Uterus (tissue), 4 donors: ENCODE results near the gene KRTAP5-8. TPM values are rescaled to one million over a fixed set of nuclear protein-coding genes. Genes with fewer than 3 reads are reported as not detected.
"Not testable (repeated sequence)": the region's sequence is repeated elsewhere in the genome, so short reads cannot be mapped to it uniquely, and the experiment has no call there.

Experiments
- DNase-seq, 2 donors: peaks; one replicate each; pipeline ENCODE4 v3.0.0-alpha.2; 2019 to 2020
- H3K27ac ChIP-seq, 2 donors: fragments of 200-600 bp; sonication (generic); 1 replicate in 1 of 2; 2 replicates in 1 of 2; pipeline ENCODE4 v1.5.1; 2016 to 2018
- H3K27me3 ChIP-seq, 2 donors: fragments of 200-600 bp; sonication (generic); one replicate each; pipeline ENCODE4 v1.5.1; 2018 to 2019; ENCODE audit warnings: control low read depth in 1 of 2
- H3K36me3 ChIP-seq, 2 donors: fragments of 200-600 bp; sonication (generic); one replicate each; pipeline ENCODE4 v1.5.1; 2019; ENCODE audit warnings: control low read depth in 1 of 2
- H3K4me1 ChIP-seq, 2 donors: fragments of 200-600 bp; sonication (generic); one replicate each; pipeline ENCODE4 v1.5.1; 2018 to 2019; ENCODE audit warnings: control low read depth in 1 of 2
- H3K4me3 ChIP-seq, 2 donors: fragments of 200-600 bp; sonication (generic); 1 replicate in 1 of 2; 2 replicates in 1 of 2; pipeline ENCODE4 v1.5.1; 2018 to 2019; ENCODE audit warnings: mild to moderate bottlenecking in 1 of 2
- H3K9me3 ChIP-seq, 2 donors: fragments of 200-600 bp; sonication (generic); one replicate each; pipeline ENCODE4 v1.5.1; 2019; ENCODE audit warnings: control low read depth in 1 of 2
- POLR2A ChIP-seq, 2 donors: fragments of 450-650 bp; IDR thresholded peaks; one replicate each; pipeline ENCODE4 v1.6.1; 2016; ENCODE audit warnings: antibody characterized with exemption in 2 of 2, mild to moderate bottlenecking in 1 of 2, moderate library complexity in 1 of 2
- intact Hi-C: fragments of 100-400 bp; cut with DNase I; formaldehyde crosslinking; loops from one replicate; pipeline ENCODE4 v1.15.1; 2023; ENCODE audit warnings: low total_unique reads
- total RNA-seq, 4 donors: library from RNA; depleted of rRNA in 3 of 4; stranded (reverse); fragments of >200 nt in 3 of 4; gene quantifications; one replicate each; pipeline versions ENCODE4 v1.1.0 to v1.2.4, GENCODE V29; 2014 to 2023
- TF ChIP-seq, protein P1 (sequence below), 4 experiments: fragments of 200-600 bp in 2 of 4; fragments of 450-650 bp in 2 of 4; sonication (generic) in 2 of 4; IDR thresholded peaks; one replicate each; pipeline ENCODE4 v1.5.1; 2016 to 2019; ENCODE audit warnings: antibody characterized with exemption in 4 of 4, mild to moderate bottlenecking in 2 of 4, moderate library complexity in 1 of 4
- donor health status: DM: yes; HTN: yes; CAD: no.

Gene KRTAP5-8
- total RNA-seq, 4 donors from 2014 or later, result 0.64 TPM; not detected in 3

- intact Hi-C loops, result no loop called here
- no peaks in the 10 kb centered on the region for H3K27me3 ChIP-seq
- H3K36me3 ChIP-seq, result no peaks in the 10 kb centered on the region
- DNase-seq, result no peak
- no peaks in the 10 kb centered on the region for H3K4me1 ChIP-seq
- no peak overlapping the region for H3K4me3 ChIP-seq
- TF ChIP-seq, protein P1, sequence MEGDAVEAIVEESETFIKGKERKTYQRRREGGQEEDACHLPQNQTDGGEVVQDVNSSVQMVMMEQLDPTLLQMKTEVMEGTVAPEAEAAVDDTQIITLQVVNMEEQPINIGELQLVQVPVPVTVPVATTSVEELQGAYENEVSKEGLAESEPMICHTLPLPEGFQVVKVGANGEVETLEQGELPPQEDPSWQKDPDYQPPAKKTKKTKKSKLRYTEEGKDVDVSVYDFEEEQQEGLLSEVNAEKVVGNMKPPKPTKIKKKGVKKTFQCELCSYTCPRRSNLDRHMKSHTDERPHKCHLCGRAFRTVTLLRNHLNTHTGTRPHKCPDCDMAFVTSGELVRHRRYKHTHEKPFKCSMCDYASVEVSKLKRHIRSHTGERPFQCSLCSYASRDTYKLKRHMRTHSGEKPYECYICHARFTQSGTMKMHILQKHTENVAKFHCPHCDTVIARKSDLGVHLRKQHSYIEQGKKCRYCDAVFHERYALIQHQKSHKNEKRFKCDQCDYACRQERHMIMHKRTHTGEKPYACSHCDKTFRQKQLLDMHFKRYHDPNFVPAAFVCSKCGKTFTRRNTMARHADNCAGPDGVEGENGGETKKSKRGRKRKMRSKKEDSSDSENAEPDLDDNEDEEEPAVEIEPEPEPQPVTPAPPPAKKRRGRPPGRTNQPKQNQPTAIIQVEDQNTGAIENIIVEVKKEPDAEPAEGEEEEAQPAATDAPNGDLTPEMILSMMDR (IDR thresholded peaks at IDR 0.05), result no peak
- no peak for TF ChIP-seq POLR2A (IDR thresholded peaks at IDR 0.05)
- no peak overlapping the region for H3K27ac ChIP-seq
- H3K9me3 ChIP-seq, result no peaks in the 10 kb centered on the region
Measured at GRCh38 chr11:71572811-71573210, 35.0 kb downstream of the KRTAP5-8 start.

DNA sequence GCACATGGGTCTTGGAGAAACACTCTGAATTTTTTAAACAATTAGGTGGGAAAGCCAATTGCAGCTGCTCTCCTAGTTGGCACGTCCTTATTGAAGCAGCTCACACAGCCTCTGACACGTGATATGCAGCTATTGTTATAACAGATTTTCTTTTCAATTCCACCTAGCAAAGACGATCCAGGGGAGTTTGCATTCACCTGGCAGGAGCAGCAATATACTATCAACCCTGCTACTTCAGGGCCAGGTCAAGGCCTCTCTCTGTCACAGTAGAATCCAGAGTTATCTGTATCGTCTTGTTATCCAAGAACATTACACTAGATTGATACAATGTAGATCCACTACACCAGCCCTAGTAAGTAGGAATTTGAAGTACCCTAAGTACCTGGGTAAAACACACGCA, 36.6 kb downstream of the KRTAP5-8 start:
- no peak for TF ChIP-seq POLR2A (IDR thresholded peaks at IDR 0.05)
- TF ChIP-seq, protein P1 (IDR thresholded peaks at IDR 0.05), result no peak
- H3K27ac ChIP-seq, result no peak overlapping the region
- no peaks in the 10 kb centered on the region for H3K27me3 ChIP-seq
- no peak overlapping the region for H3K4me3 ChIP-seq
- H3K9me3 ChIP-seq, result no peaks in the 10 kb centered on the region
- no peaks in the 10 kb centered on the region for H3K36me3 ChIP-seq
- intact Hi-C loops, result no loop called here
- H3K4me1 ChIP-seq, result no peaks in the 10 kb centered on the region
- DNase-seq, result no peak

DNA sequence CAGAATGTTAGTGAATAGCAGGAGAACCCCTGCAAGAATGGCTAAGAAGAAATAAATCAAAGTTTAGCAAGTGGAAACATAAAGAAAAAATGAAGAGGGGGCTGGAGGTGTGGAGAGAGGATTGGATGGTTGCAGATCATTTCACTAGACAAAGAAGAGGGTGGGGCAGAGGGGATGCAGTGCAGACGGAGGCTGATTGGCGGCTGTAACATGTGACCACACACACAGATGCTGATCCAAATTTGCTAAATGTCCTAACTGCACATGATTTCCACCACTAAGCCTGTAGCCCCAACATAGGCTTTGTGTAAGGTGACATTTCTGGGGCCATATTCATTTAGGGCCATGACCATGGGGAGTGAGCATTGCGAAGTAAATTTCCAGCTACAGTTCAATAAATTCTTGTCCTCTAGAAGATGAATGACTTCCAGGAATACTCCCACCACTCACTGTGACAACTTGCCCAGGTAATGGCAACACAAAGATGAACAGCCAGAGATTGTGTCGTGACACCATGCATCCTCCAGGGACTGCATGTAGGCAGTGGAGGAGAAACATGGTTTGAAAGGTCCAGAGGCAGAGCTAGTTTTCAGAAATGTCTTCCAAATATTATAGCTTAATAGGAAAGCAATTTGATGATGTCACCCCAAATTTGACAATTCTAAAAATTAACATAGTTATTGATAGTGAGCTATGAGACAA, 38.0 kb downstream of the KRTAP5-8 start:
- Histone ChIP-seq H3K4me1 (no peaks in the 10 kb centered on the region), H3K27me3 (no peaks in the 10 kb centered on the region), H3K4me3 (no peak overlapping the region), H3K27ac (no peak overlapping the region), H3K36me3 (no peaks in the 10 kb centered on the region), H3K9me3 (no peaks in the 10 kb centered on the region)
- intact Hi-C loops, result no loop called here
- no peak for DNase-seq
- TF ChIP-seq, protein P1 (IDR thresholded peaks at IDR 0.05), result no peak
- no peak for TF ChIP-seq POLR2A (IDR thresholded peaks at IDR 0.05)

DNA sequence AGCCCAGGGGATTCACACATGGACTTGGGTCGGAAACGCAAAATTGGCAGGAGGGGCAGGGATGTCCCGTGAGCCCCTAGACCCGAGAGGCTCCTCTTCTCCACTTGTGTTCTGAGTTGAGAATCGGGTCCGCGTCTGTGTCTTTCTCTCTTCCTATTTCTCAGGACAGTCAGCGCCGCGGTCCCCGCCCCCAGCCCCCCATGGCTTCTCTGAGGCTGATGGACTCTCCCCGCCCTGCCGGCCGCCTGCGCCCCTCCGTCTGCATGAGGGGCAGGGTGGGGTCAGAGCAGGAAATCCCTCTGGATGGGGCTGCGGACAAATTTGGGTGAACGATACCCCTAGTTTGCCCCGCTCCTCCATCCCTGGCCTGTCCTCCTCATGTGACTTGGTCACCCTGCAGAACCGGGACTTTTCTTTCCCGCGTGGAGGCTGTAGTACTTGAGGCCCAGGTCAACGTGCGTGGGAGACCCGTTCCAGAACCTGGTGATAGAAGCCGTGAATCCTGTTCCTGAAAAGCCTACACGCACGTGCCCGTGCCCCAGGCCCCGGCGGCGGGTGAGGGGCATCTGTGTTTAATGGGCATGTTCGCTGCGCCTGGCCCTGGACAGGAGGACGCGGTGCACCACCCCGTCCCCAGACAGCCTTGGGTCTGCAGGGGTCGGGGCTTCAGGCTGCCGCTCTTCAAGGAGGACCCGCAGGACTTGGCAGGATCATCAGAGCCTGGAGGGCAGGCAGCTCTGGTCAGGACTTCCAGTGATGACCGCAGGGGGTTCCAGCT, 39.1 kb downstream of the KRTAP5-8 start:
- H3K9me3 ChIP-seq, H3K27me3 ChIP-seq, H3K4me1 ChIP-seq, DNase-seq, H3K36me3 ChIP-seq, H3K4me3 ChIP-seq, intact Hi-C loops, H3K27ac ChIP-seq: not testable (repeated sequence)

DNA sequence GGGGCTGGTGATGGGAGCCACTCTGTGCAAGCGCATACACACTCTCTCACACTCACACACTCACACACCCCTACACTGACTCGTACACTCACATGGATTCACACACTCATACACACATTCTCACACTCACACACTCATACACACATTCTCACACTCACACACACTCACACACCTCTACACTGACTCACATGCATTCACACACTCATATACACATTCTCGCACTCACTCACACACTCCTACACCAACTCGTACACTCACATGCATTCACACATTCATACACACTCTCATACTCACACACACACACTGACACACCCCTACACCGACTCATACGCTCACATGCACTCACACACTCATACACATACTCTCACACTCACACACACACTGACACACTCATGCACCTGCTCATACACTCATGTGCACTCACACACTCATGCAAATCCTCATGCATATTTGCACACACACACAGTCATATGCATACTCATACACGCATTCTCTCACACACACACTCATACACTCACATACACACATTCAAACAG, 39.7 kb downstream of the KRTAP5-8 start:
- Histone ChIP-seq H3K9me3 (no peaks in the 10 kb centered on the region), H3K36me3 (no peaks in the 10 kb centered on the region), H3K27ac (no peak overlapping the region), H3K27me3 (no peaks in the 10 kb centered on the region), H3K4me1 (no peaks in the 10 kb centered on the region), H3K4me3 (no peak overlapping the region)
- no peak for TF ChIP-seq POLR2A (IDR thresholded peaks at IDR 0.05)
- TF ChIP-seq, protein P1 (IDR thresholded peaks at IDR 0.05), result no peak
- intact Hi-C loops, result no loop called here
- DNase-seq, result no peak

DNA sequence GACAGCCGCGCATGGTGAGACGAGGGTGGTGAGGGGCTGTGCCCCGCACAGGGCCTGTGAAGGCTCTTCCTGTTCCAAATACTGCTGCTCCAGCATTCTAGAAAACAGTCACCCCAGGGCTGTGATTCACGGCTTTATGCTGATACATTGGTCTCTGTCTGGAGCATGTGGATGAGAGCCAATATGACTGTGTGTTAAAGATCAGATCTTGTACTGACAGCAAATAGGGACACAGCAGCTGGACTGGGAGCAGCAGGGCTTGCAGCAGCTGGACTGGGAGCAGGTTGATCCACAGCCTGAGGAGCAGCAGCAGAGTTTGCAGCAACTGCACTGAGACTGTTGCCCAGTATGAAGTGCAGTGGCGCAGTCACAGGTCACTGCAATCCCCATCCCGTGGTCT, 41.7 kb downstream of the KRTAP5-8 start:
- DNase-seq, intact Hi-C loops, H3K4me1 ChIP-seq, H3K27me3 ChIP-seq, H3K4me3 ChIP-seq, H3K27ac ChIP-seq, H3K9me3 ChIP-seq, H3K36me3 ChIP-seq: not testable (repeated sequence)
